GM23338 (cell line): ENCODE data around the gene PDIK1L.

Source experiments
- CREB1 ChIP-seq: fragments of 250-450 bp; sonication (Bioruptor Pico); IDR thresholded peaks from 2 replicates; pipeline ENCODE4 v1.5.0; 2020; ENCODE audit warnings: low read depth, mild to moderate bottlenecking, moderate library complexity
- CTCF ChIP-seq, 2 experiments: fragments of 200-600 bp in 1 of 2; sonication (generic) in 1 of 2; conservative IDR thresholded peaks; 2 replicates each; pipeline versions ENCODE4 v1.5.1 to v1.6.1; 2016 to 2017; ENCODE audit warnings: antibody characterized with exemption in 2 of 2, low read depth in 2 of 2, mild to moderate bottlenecking in 2 of 2, moderate library complexity in 1 of 2
- EZH2 ChIP-seq: fragments of 200-600 bp; sonication (generic); IDR thresholded peaks from one replicate; pipeline ENCODE4 v1.8.0; 2017; ENCODE audit warnings: antibody characterized with exemption, mild to moderate bottlenecking, low read depth; ENCODE audit not compliant: unreplicated experiment
- EZH2phosphoT487 ChIP-seq: fragments of 200-600 bp; sonication (generic); IDR thresholded peaks from one replicate; pipeline ENCODE4 v1.8.1; 2018; ENCODE audit warnings: antibody characterized with exemption; ENCODE audit not compliant: unreplicated experiment
- JUNB ChIP-seq: IDR thresholded peaks from one replicate; pipeline ENCODE4 v1.6.1; 2016; ENCODE audit warnings: antibody characterized with exemption; ENCODE audit not compliant: unreplicated experiment
- NANOG ChIP-seq: IDR thresholded peaks from 2 replicates; pipeline ENCODE4 v1.6.1; 2016; ENCODE audit warnings: antibody characterized with exemption, borderline replicate concordance
- POLR2AphosphoS5 ChIP-seq: IDR thresholded peaks from 2 replicates; pipeline ENCODE4 v1.6.1; 2016; ENCODE audit warnings: antibody characterized with exemption, low read depth
- REST ChIP-seq: IDR thresholded peaks from one replicate; pipeline ENCODE4 v1.6.1; 2018; ENCODE audit warnings: antibody characterized with exemption; ENCODE audit not compliant: unreplicated experiment
- STAT1 ChIP-seq: IDR thresholded peaks from one replicate; pipeline ENCODE4 v1.6.1; 2016; ENCODE audit warnings: antibody characterized with exemption; ENCODE audit not compliant: unreplicated experiment
- ZNF331 ChIP-seq: fragments of 250-450 bp; sonication (Bioruptor Pico); IDR thresholded peaks from 2 replicates; pipeline ENCODE4 v1.5.0; 2020; ENCODE audit warnings: low read depth, mild to moderate bottlenecking, moderate library complexity

GRCh38 chr1:26082020-26082350, 29.6 kb upstream of the PDIK1L start:
- TF ChIP-seq CTCF (conservative IDR thresholded peaks at IDR 0.05; ENCODE audit: low read depth in 2 of 2): no peak
- TF ChIP-seq EZH2phosphoT487: no peak
- TF ChIP-seq POLR2AphosphoS5: no peak
- no peak for TF ChIP-seq EZH2
- TF ChIP-seq CREB1: no peak
- no peak for TF ChIP-seq NANOG
- TF ChIP-seq STAT1: no peak
- TF ChIP-seq REST: no peak
- no peak for TF ChIP-seq JUNB
- no peak for TF ChIP-seq ZNF331 (CRISPR knock-in tag)
